Activated CD8-positive, alpha-beta T cell treated with anti-CD3 and anti-CD28 coated beads for 36 hours (primary cell): ENCODE data around the gene EIPR1. TPM values are rescaled to one million over a fixed set of nuclear protein-coding genes. Genes with fewer than 3 reads are reported as not detected.

ENCODE experiments used
- ATAC-seq: fragments of 200-7000 bp; cut with Tn5 transposase; one replicate; pipeline ENCODE4 v1.10.0; 2021; ENCODE audit warnings: mild to moderate bottlenecking, moderate library complexity
- CTCF ChIA-PET: fragments of 350-600 bp; sonication (Branson Sonifier 250); formaldehyde crosslinking; loops from one replicate; lab custom pipeline; 2021; ENCODE audit warnings: antibody characterized with exemption; lab: Charles Lee
- POLR2A ChIA-PET: fragments of 350-600 bp; sonication (Branson Sonifier 250); formaldehyde crosslinking; loops from one replicate; lab custom pipeline; 2021; ENCODE audit warnings: antibody characterized with exemption; lab: Charles Lee
- DNase-seq: peaks from one replicate; pipeline ENCODE4 v3.0.0-alpha.2; 2020
- H3K27ac Mint-ChIP-seq: one replicate; pipeline ENCODE4 v1.8.0; 2021; ENCODE audit warnings: mild to moderate bottlenecking, mixed read lengths
- H3K27me3 Mint-ChIP-seq: one replicate; pipeline ENCODE4 v1.8.0; 2021; ENCODE audit warnings: mixed read lengths
- H3K36me3 Mint-ChIP-seq: one replicate; pipeline ENCODE4 v1.8.0; 2021; ENCODE audit warnings: low read depth, mixed read lengths
- H3K4me1 Mint-ChIP-seq: one replicate; pipeline ENCODE4 v1.8.0; 2021; ENCODE audit warnings: low read depth, mixed read lengths
- H3K4me3 Mint-ChIP-seq: one replicate; pipeline ENCODE4 v1.8.0; 2021; ENCODE audit warnings: mild to moderate bottlenecking, moderate library complexity, mixed read lengths
- H3K9me3 Mint-ChIP-seq: one replicate; pipeline ENCODE4 v1.8.0; 2021; ENCODE audit warnings: mixed read lengths
- intact Hi-C: fragments of 100-400 bp; cut with micrococcal nuclease; formaldehyde crosslinking; loops from one replicate; pipeline ENCODE4 v1.10.0; 2022
- total RNA-seq, 2 experiments: library from RNA; stranded (reverse); gene quantifications; one replicate each; pipeline ENCODE4 v1.2.3, GENCODE V29; 2021
- TF ChIP-seq, protein P1 (sequence below): fragments of 200-600 bp; IDR thresholded peaks from one replicate; pipeline ENCODE4 v1.8.0; 2022; ENCODE audit warnings: antibody characterized with exemption, mild to moderate bottlenecking

Gene EIPR1
- total RNA-seq, 2 experiments from 2014 or later: 38.4 to 39.1 TPM

GRCh38 chr2:3423492-3424170 is 46.0 kb upstream of the EIPR1 start:
- TF ChIP-seq, protein P1, sequence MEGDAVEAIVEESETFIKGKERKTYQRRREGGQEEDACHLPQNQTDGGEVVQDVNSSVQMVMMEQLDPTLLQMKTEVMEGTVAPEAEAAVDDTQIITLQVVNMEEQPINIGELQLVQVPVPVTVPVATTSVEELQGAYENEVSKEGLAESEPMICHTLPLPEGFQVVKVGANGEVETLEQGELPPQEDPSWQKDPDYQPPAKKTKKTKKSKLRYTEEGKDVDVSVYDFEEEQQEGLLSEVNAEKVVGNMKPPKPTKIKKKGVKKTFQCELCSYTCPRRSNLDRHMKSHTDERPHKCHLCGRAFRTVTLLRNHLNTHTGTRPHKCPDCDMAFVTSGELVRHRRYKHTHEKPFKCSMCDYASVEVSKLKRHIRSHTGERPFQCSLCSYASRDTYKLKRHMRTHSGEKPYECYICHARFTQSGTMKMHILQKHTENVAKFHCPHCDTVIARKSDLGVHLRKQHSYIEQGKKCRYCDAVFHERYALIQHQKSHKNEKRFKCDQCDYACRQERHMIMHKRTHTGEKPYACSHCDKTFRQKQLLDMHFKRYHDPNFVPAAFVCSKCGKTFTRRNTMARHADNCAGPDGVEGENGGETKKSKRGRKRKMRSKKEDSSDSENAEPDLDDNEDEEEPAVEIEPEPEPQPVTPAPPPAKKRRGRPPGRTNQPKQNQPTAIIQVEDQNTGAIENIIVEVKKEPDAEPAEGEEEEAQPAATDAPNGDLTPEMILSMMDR: peak; percentile 100
- Mint-ChIP-seq H3K27me3 (no peaks in the 10 kb centered on the region), H3K27ac (no peak overlapping the region), H3K9me3 (no peaks in the 10 kb centered on the region), H3K4me1 (peaks cover 6% of the 10 kb centered on the region), H3K4me3 (no peak overlapping the region), H3K36me3 (peaks cover 27% of the 10 kb centered on the region)
- intact Hi-C loops: loop anchor here (10.0 kb wide), 1 partner anchor 231 kb away; the partner anchor contains the start of gene ALLC
- DNase-seq: peak; percentile 83
- POLR2A ChIA-PET: no interaction called here
- CTCF ChIA-PET: interaction anchor here (0.6 to 5.6 kb wide), 30 partner anchors 8 to 241 kb away, joined by 3 to 34 read pairs (median 4); no protein-coding TSS in a partner anchor
- ATAC-seq: peak; percentile 92

DNA sequence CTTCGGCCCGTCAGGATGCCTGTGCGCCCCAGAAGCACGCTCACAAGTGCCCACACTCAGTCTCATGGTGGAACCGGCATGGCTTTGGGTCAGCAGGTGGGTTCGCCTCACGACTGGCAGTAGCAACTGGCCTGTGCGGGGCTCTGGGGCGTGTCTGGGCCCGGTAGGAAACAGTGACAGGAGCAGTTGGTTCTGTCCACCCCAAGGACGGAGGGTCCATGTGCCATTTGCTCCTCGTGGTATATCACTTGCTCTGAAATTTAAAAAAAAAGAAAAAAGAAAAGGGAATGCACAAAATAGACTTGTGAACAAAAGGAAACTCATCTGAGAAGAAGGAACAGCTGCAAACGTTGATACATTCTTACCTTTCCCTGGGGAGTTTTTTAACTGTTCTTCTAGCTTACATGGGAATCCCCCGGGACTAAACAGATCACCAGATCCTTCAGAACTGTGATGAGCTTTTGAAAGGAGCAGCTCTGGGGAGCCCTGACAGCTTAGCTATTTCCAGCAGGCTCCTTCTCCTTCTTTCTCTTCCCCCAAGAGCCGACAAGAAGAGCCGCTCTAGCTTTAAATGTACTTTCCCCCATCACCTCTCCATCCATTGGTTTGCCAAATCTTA is 44.7 kb upstream of the EIPR1 start:
- no peak for ATAC-seq
- no peak for DNase-seq
- Mint-ChIP-seq H3K4me3 (no peak overlapping the region), H3K27me3 (no peaks in the 10 kb centered on the region), H3K9me3 (no peaks in the 10 kb centered on the region), H3K36me3 (peaks cover 26% of the 10 kb centered on the region), H3K27ac (peak overlapping the region; percentile 63), H3K4me1 (peaks cover 2% of the 10 kb centered on the region)
- TF ChIP-seq, protein P1: no peak
- CTCF ChIA-PET: interaction anchor here (0.6 to 5.6 kb wide), 13 partner anchors 9 to 236 kb away, joined by 3 to 34 read pairs (median 21); no protein-coding TSS in a partner anchor
- POLR2A ChIA-PET: no interaction called here
- intact Hi-C loops: loop anchor here (10.0 kb wide), 1 partner anchor 233 kb away; the partner anchor contains the start of gene ALLC

GRCh38 chr2:3421580-3421979 is 44.0 kb upstream of the EIPR1 start:
- intact Hi-C loops: loop anchor here (10.0 kb wide), 1 partner anchor 233 kb away; the partner anchor contains the start of gene ALLC
- H3K27me3 Mint-ChIP-seq: no peaks in the 10 kb centered on the region
- H3K36me3 Mint-ChIP-seq: peaks cover 28% of the 10 kb centered on the region
- TF ChIP-seq, protein P1: no peak
- ATAC-seq: no peak
- CTCF ChIA-PET: interaction anchor here (0.6 kb wide), 1 partner anchor 41 kb away, joined by 3 read pairs; no protein-coding TSS in a partner anchor
- no peak overlapping the region for H3K4me3 Mint-ChIP-seq
- H3K9me3 Mint-ChIP-seq: no peaks in the 10 kb centered on the region
- H3K4me1 Mint-ChIP-seq: peaks cover 2% of the 10 kb centered on the region
- no peak for DNase-seq
- no peak overlapping the region for H3K27ac Mint-ChIP-seq
- POLR2A ChIA-PET: no interaction called here

DNA sequence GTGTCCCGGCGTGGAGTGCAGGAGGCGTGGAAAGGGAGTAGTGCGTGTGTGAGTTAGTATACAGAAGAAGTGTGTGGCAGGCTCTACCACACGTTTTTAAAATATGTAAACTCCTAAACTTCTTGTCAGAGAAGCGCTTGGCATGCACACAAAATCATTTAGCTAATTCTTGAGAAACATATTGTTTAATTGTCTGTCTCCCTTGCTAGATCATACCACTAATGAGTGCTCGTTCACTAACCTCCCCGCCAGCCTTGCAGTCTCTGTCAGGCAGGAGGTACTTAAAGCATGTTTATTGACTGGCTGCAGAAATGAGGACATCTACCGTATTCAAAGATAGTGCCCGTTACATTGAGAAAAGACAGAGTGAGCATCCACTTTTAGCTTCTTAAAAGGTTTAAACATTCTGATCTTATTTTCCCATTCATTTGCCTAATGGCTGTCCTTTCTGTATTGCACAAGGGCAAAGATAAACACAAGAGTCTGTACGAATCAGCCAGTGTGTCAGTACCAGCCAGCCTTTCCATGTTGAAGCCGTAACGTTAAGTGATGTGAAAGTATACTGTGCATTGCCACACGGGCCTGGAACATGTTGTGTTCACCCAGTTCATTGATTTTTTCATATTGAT is 43.3 kb upstream of the EIPR1 start:
- Mint-ChIP-seq H3K36me3 (peaks cover 27% of the 10 kb centered on the region), H3K27me3 (no peaks in the 10 kb centered on the region), H3K9me3 (no peaks in the 10 kb centered on the region), H3K27ac (no peak overlapping the region), H3K4me1 (peaks cover 2% of the 10 kb centered on the region), H3K4me3 (no peak overlapping the region)
- TF ChIP-seq, protein P1: no peak
- ChIA-PET POLR2A (no interaction called here), CTCF (interaction anchor here (0.6 to 0.7 kb wide), 2 partner anchors 15 to 41 kb away, joined by 3 to 4 read pairs; no protein-coding TSS in a partner anchor)
- intact Hi-C loops: loop anchor here (10.0 kb wide), 1 partner anchor 234 kb away; the partner anchor contains the start of gene ALLC
- ATAC-seq: no peak
- DNase-seq: no peak
